ENCODE measurements around the gene MEDAG. TPM values are rescaled to one million over a fixed set of nuclear protein-coding genes. Genes with fewer than 3 reads are reported as not detected.

Gene MEDAG
- total and polyA plus RNA-seq, 2 donors (not counting 3 experiments of a cell fraction or from before 2014, with no cell fraction given): 27.2 TPM

GRCh38 chr13:30900436-30900835 is 5.6 kb upstream of the MEDAG start:
- no peaks in the 10 kb centered on the region for H4K20me1 ChIP-seq (replicated peaks; ENCODE audit: control insufficient read depth, extremely low read depth, insufficient read depth, low read length)
- BruUV-seq (replicated peaks): no TSS peak
- FAIRE-seq (peak; percentile 48), DNase-seq (ENCODE audit: low read depth, low spot score) (no peak)
- TF ChIP-seq JUN (IDR thresholded peaks at IDR 0.05; ENCODE audit: borderline replicate concordance, insufficient read depth, insufficient read length, low read depth) (no peak), POLR2AphosphoS5 (IDR thresholded peaks at IDR 0.05; ENCODE audit: insufficient read depth, low read depth, low read length) (no peak), FOS (IDR thresholded peaks at IDR 0.05; ENCODE audit: borderline replicate concordance, insufficient read depth, low read length) (no peak), POLR2A (IDR thresholded peaks at IDR 0.05; ENCODE audit: low read depth, low read length) (no peak), MAX (IDR thresholded peaks at IDR 0.05; ENCODE audit: insufficient read depth, insufficient read length) (no peak)
- peaks cover 40% of the 10 kb centered on the region for H3K4me1 ChIP-seq (ENCODE audit: control insufficient read depth, extremely low read depth, insufficient read depth, low read length)
- no peak overlapping the region for H3K4me2 ChIP-seq (ENCODE audit: insufficient read depth, low read length)
- H3K36me3 ChIP-seq (ENCODE audit: control insufficient read depth in 2 of 2, extremely low read depth in 1 of 2, insufficient read depth in 2 of 2, low read length in 2 of 2): no peaks in the 10 kb centered on the region
- H3K27me3 ChIP-seq (ENCODE audit: control insufficient read depth in 2 of 2, insufficient read depth in 2 of 2, low read length in 2 of 2): no peaks in the 10 kb centered on the region
- H3K9me1 ChIP-seq (replicated peaks; ENCODE audit: control insufficient read depth, extremely low read depth, insufficient read depth, low read length): no peaks in the 10 kb centered on the region
- no peaks in the 10 kb centered on the region for H3K79me2 ChIP-seq (ENCODE audit: control insufficient read depth, insufficient read depth, low read length)
- peak overlapping the region; percentile 90 for H3K27ac ChIP-seq (ENCODE audit: insufficient read depth, low read depth, low read length)
- no peak overlapping the region for H3K9ac ChIP-seq (replicated peaks; ENCODE audit: extremely low read depth, insufficient read depth, low read length)
- peak overlapping the region; percentile 28 for H2AFZ ChIP-seq (ENCODE audit: low read depth, low read length)
- intact Hi-C loops (cut with micrococcal nuclease) (no loop called here), dilution Hi-C loops (cut with MboI; ENCODE audit: extremely low pct_ligation_motif_present, low sequenced_read_pairs) (no loop called here)
- ChIA-PET CTCF (interaction anchor here (1.0 kb wide), 1 partner anchor 30 kb away, joined by 3 read pairs; no protein-coding TSS in a partner anchor), POLR2A (no interaction called here)
- H3K4me3 ChIP-seq (replicated peaks in 1 of 3; ENCODE audit: insufficient read depth in 1 of 3, low read depth in 1 of 3, low read length in 3 of 3): no peak overlapping the region
- no peaks in the 10 kb centered on the region for H3K9me3 ChIP-seq (replicated peaks; ENCODE audit: control insufficient read depth, insufficient read depth, low read length)

GRCh38 chr13:30900952-30901749 is 4.9 kb upstream of the MEDAG start:
- no peaks in the 10 kb centered on the region for H4K20me1 ChIP-seq (replicated peaks; ENCODE audit: control insufficient read depth, extremely low read depth, insufficient read depth, low read length)
- peak overlapping the region; percentile 28 for H2AFZ ChIP-seq (ENCODE audit: low read depth, low read length)
- FAIRE-seq (no peak), DNase-seq (ENCODE audit: low read depth, low spot score) (no peak)
- intact Hi-C loops (cut with micrococcal nuclease) (no loop called here), dilution Hi-C loops (cut with MboI; ENCODE audit: extremely low pct_ligation_motif_present, low sequenced_read_pairs) (no loop called here)
- H3K9ac ChIP-seq (replicated peaks; ENCODE audit: extremely low read depth, insufficient read depth, low read length): no peak overlapping the region
- ChIA-PET POLR2A (no interaction called here), CTCF (interaction anchor here (1.0 kb wide), 1 partner anchor 31 kb away, joined by 3 read pairs; no protein-coding TSS in a partner anchor)
- no peaks in the 10 kb centered on the region for H3K36me3 ChIP-seq (ENCODE audit: control insufficient read depth in 2 of 2, extremely low read depth in 1 of 2, insufficient read depth in 2 of 2, low read length in 2 of 2)
- H3K27me3 ChIP-seq (ENCODE audit: control insufficient read depth in 2 of 2, insufficient read depth in 2 of 2, low read length in 2 of 2): no peaks in the 10 kb centered on the region
- no peaks in the 10 kb centered on the region for H3K9me1 ChIP-seq (replicated peaks; ENCODE audit: control insufficient read depth, extremely low read depth, insufficient read depth, low read length)
- no peak overlapping the region for H3K4me2 ChIP-seq (ENCODE audit: insufficient read depth, low read length)
- no peaks in the 10 kb centered on the region for H3K79me2 ChIP-seq (ENCODE audit: control insufficient read depth, insufficient read depth, low read length)
- H3K27ac ChIP-seq (ENCODE audit: insufficient read depth, low read depth, low read length): no peak overlapping the region
- TF ChIP-seq MAX (IDR thresholded peaks at IDR 0.05; ENCODE audit: insufficient read depth, insufficient read length) (no peak), JUN (IDR thresholded peaks at IDR 0.05; ENCODE audit: borderline replicate concordance, insufficient read depth, insufficient read length, low read depth) (no peak), POLR2A (IDR thresholded peaks at IDR 0.05; ENCODE audit: low read depth, low read length) (no peak), POLR2AphosphoS5 (IDR thresholded peaks at IDR 0.05; ENCODE audit: insufficient read depth, low read depth, low read length) (no peak), FOS (IDR thresholded peaks at IDR 0.05; ENCODE audit: borderline replicate concordance, insufficient read depth, low read length) (no peak), CTCF (IDR thresholded peaks at IDR 0.05; ENCODE audit: extremely low read depth in 1 of 2, insufficient read depth in 1 of 2, low read depth in 1 of 2, low read length in 2 of 2) (no peak), MYC (IDR thresholded peaks at IDR 0.05; ENCODE audit: low read depth, low read length) (no peak), EZH2 (IDR thresholded peaks at IDR 0.05; ENCODE audit: borderline replicate concordance, low read depth, low read length, severe bottlenecking) (no peak), GATA2 (IDR thresholded peaks at IDR 0.05; ENCODE audit: insufficient read depth, insufficient read length, low read depth, low read length) (no peak)
- no peaks in the 10 kb centered on the region for H3K9me3 ChIP-seq (replicated peaks; ENCODE audit: control insufficient read depth, insufficient read depth, low read length)
- BruUV-seq (replicated peaks): no TSS peak
- H3K4me3 ChIP-seq (replicated peaks in 1 of 3; ENCODE audit: insufficient read depth in 1 of 3, low read depth in 1 of 3, low read length in 3 of 3): no peak overlapping the region
- H3K4me1 ChIP-seq (ENCODE audit: control insufficient read depth, extremely low read depth, insufficient read depth, low read length): peaks cover 38% of the 10 kb centered on the region

Measured in endothelial cell of umbilical vein (primary cell).